ENCODE measurements around the gene SCNN1G.

DNA sequence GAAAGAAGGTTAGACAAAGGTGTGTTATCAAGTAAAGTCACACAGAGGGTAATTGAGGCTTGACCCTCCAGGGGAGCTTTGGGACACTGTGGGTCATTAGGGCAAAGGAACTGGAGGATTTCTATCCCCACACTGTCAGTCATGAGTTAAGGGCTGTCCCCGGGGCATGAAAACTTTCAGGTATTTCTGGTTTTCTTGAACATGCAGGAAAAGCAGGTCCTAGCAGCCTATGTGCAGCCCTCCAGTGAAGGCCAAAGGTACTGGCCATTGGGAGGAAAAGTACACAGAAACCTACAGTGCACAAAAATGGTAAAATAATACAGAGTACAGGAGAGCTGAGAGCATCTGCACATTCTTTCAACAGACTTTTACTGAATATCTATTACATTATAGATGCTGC is 75.1 kb downstream of the SCNN1G start:
- TF ChIP-seq, protein P1, sequence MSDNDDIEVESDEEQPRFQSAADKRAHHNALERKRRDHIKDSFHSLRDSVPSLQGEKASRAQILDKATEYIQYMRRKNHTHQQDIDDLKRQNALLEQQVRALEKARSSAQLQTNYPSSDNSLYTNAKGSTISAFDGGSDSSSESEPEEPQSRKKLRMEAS (IDR thresholded peaks at IDR 0.05; ENCODE audit: insufficient read depth, insufficient read length), result no peak
- TF ChIP-seq EZH2 (IDR thresholded peaks at IDR 0.05; ENCODE audit: borderline replicate concordance, low read depth, low read length, severe bottlenecking) (no peak), POLR2A (IDR thresholded peaks at IDR 0.05; ENCODE audit: low read depth, low read length) (no peak), POLR2AphosphoS5 (IDR thresholded peaks at IDR 0.05; ENCODE audit: insufficient read depth, low read depth, low read length) (no peak), MYC (IDR thresholded peaks at IDR 0.05; ENCODE audit: low read depth, low read length) (no peak), GATA2 (IDR thresholded peaks at IDR 0.05; ENCODE audit: insufficient read depth, insufficient read length, low read depth, low read length) (no peak), FOS (IDR thresholded peaks at IDR 0.05; ENCODE audit: borderline replicate concordance, insufficient read depth, low read length) (no peak), JUN (IDR thresholded peaks at IDR 0.05; ENCODE audit: borderline replicate concordance, insufficient read depth, insufficient read length, low read depth) (no peak)
- TF ChIP-seq, protein P2, sequence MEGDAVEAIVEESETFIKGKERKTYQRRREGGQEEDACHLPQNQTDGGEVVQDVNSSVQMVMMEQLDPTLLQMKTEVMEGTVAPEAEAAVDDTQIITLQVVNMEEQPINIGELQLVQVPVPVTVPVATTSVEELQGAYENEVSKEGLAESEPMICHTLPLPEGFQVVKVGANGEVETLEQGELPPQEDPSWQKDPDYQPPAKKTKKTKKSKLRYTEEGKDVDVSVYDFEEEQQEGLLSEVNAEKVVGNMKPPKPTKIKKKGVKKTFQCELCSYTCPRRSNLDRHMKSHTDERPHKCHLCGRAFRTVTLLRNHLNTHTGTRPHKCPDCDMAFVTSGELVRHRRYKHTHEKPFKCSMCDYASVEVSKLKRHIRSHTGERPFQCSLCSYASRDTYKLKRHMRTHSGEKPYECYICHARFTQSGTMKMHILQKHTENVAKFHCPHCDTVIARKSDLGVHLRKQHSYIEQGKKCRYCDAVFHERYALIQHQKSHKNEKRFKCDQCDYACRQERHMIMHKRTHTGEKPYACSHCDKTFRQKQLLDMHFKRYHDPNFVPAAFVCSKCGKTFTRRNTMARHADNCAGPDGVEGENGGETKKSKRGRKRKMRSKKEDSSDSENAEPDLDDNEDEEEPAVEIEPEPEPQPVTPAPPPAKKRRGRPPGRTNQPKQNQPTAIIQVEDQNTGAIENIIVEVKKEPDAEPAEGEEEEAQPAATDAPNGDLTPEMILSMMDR (IDR thresholded peaks at IDR 0.05; ENCODE audit: extremely low read depth in 1 of 2, insufficient read depth in 1 of 2, low read depth in 1 of 2, low read length in 2 of 2), result no peak
